DOHH2 (cell line): ENCODE results near the gene SLC27A5.

Experiments used
- H3F3A ChIP-seq: fragments of 200-600 bp; sonication (generic), shearing (Covaris generic); 2 replicates; pipeline ENCODE4 v1.6.0; 2016; ENCODE audit warnings: antibody characterized with exemption, mild to moderate bottlenecking; ENCODE audit not compliant: control insufficient read depth, insufficient read depth
- H3K27ac ChIP-seq: fragments of 200-600 bp; sonication (generic); 2 replicates; pipeline ENCODE4 v1.5.1; 2014; ENCODE audit warnings: low read depth, mild to moderate bottlenecking, low read length, moderate library complexity
- H3K27me3 ChIP-seq: fragments of 200-600 bp; sonication (generic); 2 replicates; pipeline ENCODE4 v1.6.1; 2014; ENCODE audit warnings: mild to moderate bottlenecking, low read length, mixed read lengths; ENCODE audit not compliant: control insufficient read depth
- H3K36me3 ChIP-seq: fragments of 200-600 bp; sonication (generic); 2 replicates; pipeline ENCODE4 v1.6.1; 2014; ENCODE audit warnings: mild to moderate bottlenecking, low read length, moderate library complexity, mixed read lengths; ENCODE audit not compliant: control insufficient read depth
- H3K4me1 ChIP-seq: fragments of 200-600 bp; sonication (generic); 2 replicates; pipeline ENCODE4 v1.6.1; 2014; ENCODE audit warnings: mild to moderate bottlenecking, low read length, mixed read lengths; ENCODE audit not compliant: control insufficient read depth
- H3K4me2 ChIP-seq: fragments of 200-600 bp; sonication (generic); 2 replicates; pipeline ENCODE4 v1.6.0; 2014; ENCODE audit warnings: mild to moderate bottlenecking, low read length, moderate library complexity
- H3K4me3 ChIP-seq: fragments of 200-600 bp; sonication (generic); 2 replicates; pipeline ENCODE4 v1.5.1; 2014; ENCODE audit warnings: mild to moderate bottlenecking, low read length, mixed read lengths
- H3K79me2 ChIP-seq: fragments of 200-600 bp; sonication (generic); 2 replicates; pipeline ENCODE4 v1.6.1; 2014; ENCODE audit warnings: mild to moderate bottlenecking, low read length, mixed read lengths; ENCODE audit not compliant: control insufficient read depth
- H3K9me2 ChIP-seq: fragments of 200-600 bp; sonication (generic); replicated peaks from 2 replicates; pipeline ENCODE4 v1.6.1; 2014; ENCODE audit warnings: mild to moderate bottlenecking, low read length, mixed read lengths; ENCODE audit not compliant: control insufficient read depth
- H3K9me3 ChIP-seq: fragments of 200-600 bp; sonication (generic); 2 replicates; pipeline ENCODE4 v1.6.1; 2014; ENCODE audit warnings: antibody characterized with exemption, low read length, mixed read lengths; ENCODE audit not compliant: control insufficient read depth, insufficient read depth
- H4K20me1 ChIP-seq: fragments of 200-600 bp; sonication (generic); 2 replicates; pipeline ENCODE4 v1.6.0; 2014; ENCODE audit warnings: low read depth, mild to moderate bottlenecking, antibody characterized with exemption, low read length, moderate library complexity; ENCODE audit not compliant: control insufficient read depth, insufficient read depth
- CTCF ChIP-seq: fragments of 200-600 bp; sonication (generic); IDR thresholded peaks from one replicate; pipeline ENCODE4 v1.5.1; 2014; ENCODE audit warnings: antibody characterized with exemption, mild to moderate bottlenecking, low read depth, low read length; ENCODE audit not compliant: poor library complexity, severe bottlenecking
- EZH2phosphoT487 ChIP-seq: fragments of 200-600 bp; sonication (generic); IDR thresholded peaks from 2 replicates; pipeline ENCODE4 v1.6.1; 2017; ENCODE audit warnings: borderline replicate concordance, mild to moderate bottlenecking, antibody characterized with exemption, low read length, moderate library complexity, mixed read lengths

SLC27A5 gene

GRCh38 chr19:58477130-58477529, 34.7 kb downstream of the SLC27A5 start:
- Histone ChIP-seq H3K4me3 (peak overlapping the region; percentile 97), H3K79me2 (no peaks in the 10 kb centered on the region), H3K4me1 (peaks cover 22% of the 10 kb centered on the region), H3K27ac (no peak overlapping the region), H3K9me3 (no peaks in the 10 kb centered on the region), H3F3A (peaks cover 12% of the 10 kb centered on the region), H3K36me3 (peaks cover 15% of the 10 kb centered on the region), H3K27me3 (no peaks in the 10 kb centered on the region), H3K4me2 (peak overlapping the region; percentile 100), H3K9me2 (no peaks in the 10 kb centered on the region), H4K20me1 (no peaks in the 10 kb centered on the region; the same call in 1 of the 2 replicates)
- TF ChIP-seq EZH2phosphoT487 (no peak), CTCF (no peak)

GRCh38 chr19:58476498-58477015, 35.2 kb downstream of the SLC27A5 start:
- Histone ChIP-seq H3K9me3 (no peaks in the 10 kb centered on the region), H3K36me3 (peaks cover 21% of the 10 kb centered on the region), H3K4me3 (peak overlapping the region; percentile 97), H3K4me2 (peak overlapping the region; percentile 100), H3K4me1 (peaks cover 22% of the 10 kb centered on the region), H3F3A (peaks cover 12% of the 10 kb centered on the region), H3K27ac (peak overlapping the region; percentile 79), H3K9me2 (no peaks in the 10 kb centered on the region), H4K20me1 (no peaks in the 10 kb centered on the region; the same call in 1 of the 2 replicates), H3K79me2 (no peaks in the 10 kb centered on the region), H3K27me3 (no peaks in the 10 kb centered on the region)
- TF ChIP-seq CTCF = no peak
- no peak for TF ChIP-seq EZH2phosphoT487

- H3K4me2 ChIP-seq = peak within 1 kb of the TSS; percentile 100
- peaks cover 22% of the 10 kb centered on the region for H3K4me1 ChIP-seq
- no peaks in the 10 kb centered on the region for H3K9me2 ChIP-seq
- H3K27ac ChIP-seq = peak within 1 kb of the TSS; percentile 79
- peaks cover 21% of the 10 kb centered on the region for H3K36me3 ChIP-seq
- no peaks in the 10 kb centered on the region for H3K9me3 ChIP-seq
- H3K27me3 ChIP-seq = no peaks in the 10 kb centered on the region
- H3K79me2 ChIP-seq = no peaks in the 10 kb centered on the region
- H3F3A ChIP-seq = peaks cover 12% of the 10 kb centered on the region
- H3K4me3 ChIP-seq = peak within 1 kb of the TSS; percentile 97
- H4K20me1 ChIP-seq = no peaks in the 10 kb centered on the region; the same call in 1 of the 2 replicates
- no peak for TF ChIP-seq EZH2phosphoT487
- TF ChIP-seq CTCF = no peak
Measured at GRCh38 chr19:58475714-58476497, 35.9 kb downstream of the SLC27A5 start, which contains the start of gene ZNF446. Gene ZNF446 (plus strand): TSS chr19:58476352. CDS start chr19:58477219, 867 bp downstream.
